PC-9 (cell line): ENCODE data around the gene PPRC1.
"Not testable (repeated sequence)": the region's sequence is repeated elsewhere in the genome, so short reads cannot be mapped to it uniquely, and the experiment has no call there.

Experiments
- EZH2 ChIP-seq: fragments of 200-600 bp; sonication (generic); IDR thresholded peaks from 2 replicates; pipeline ENCODE4 v1.8.0; 2017; ENCODE audit warnings: antibody characterized with exemption, low read depth
- TF ChIP-seq, protein P1 (sequence below): fragments of 200-600 bp; sonication (generic); conservative IDR thresholded peaks from 2 replicates; pipeline ENCODE4 v1.6.1; 2017; ENCODE audit warnings: mixed run types, antibody characterized with exemption, mild to moderate bottlenecking, moderate library complexity

DNA sequence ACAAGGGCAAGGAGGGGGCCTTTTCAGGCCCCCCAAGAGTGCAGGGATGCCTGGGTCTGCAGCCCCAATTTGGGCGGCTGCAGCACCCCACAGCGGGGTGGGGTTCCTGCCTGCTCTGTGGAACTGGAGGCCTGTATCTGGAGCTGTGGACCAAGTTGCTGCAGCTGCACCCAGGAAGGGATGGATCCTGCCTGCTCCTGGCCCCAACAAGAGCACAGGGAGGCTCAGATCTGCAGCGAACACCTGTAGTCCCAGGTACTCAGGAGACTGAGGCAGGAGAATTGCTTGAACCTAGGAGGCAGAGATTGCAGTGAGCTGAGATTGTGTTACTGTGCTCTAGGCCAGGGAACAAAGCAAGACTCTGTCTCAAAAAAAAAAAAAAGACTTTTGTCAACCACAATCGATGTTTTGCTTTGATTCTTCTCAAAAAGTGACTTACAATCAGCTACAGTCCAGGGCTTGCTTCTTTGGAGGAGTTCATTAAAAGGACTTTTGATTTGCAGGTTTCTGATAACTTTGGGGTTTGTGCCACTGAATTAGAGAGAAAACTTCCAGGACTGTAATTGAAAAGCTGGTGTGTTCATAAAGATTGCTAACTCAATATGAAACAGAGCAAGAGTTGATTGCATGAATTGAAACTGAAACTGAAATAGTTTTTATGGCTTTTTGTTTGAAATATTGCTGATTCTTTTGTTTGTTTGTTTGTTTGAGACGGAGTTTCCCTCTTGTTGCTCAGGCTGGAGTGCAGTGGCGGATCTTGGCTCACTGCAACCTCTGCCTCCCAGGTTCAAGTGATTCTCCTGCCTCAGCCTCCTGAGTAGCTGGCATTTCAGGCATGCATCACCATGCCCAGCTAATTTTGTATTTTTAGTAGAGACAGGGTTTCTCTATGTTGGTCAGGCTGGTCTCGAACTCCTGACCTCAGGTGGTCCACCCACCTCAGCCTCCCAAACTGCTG, 56.4 kb downstream of the PPRC1 start:
- TF ChIP-seq, protein P1, sequence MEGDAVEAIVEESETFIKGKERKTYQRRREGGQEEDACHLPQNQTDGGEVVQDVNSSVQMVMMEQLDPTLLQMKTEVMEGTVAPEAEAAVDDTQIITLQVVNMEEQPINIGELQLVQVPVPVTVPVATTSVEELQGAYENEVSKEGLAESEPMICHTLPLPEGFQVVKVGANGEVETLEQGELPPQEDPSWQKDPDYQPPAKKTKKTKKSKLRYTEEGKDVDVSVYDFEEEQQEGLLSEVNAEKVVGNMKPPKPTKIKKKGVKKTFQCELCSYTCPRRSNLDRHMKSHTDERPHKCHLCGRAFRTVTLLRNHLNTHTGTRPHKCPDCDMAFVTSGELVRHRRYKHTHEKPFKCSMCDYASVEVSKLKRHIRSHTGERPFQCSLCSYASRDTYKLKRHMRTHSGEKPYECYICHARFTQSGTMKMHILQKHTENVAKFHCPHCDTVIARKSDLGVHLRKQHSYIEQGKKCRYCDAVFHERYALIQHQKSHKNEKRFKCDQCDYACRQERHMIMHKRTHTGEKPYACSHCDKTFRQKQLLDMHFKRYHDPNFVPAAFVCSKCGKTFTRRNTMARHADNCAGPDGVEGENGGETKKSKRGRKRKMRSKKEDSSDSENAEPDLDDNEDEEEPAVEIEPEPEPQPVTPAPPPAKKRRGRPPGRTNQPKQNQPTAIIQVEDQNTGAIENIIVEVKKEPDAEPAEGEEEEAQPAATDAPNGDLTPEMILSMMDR, result not testable (repeated sequence)
- TF ChIP-seq EZH2, result not testable (repeated sequence)
